NCI-H187 (cell line): ENCODE measurements around the gene CHAF1B.

Experiments used
- DNase-seq, 2 experiments: peaks; one replicate each; lab custom pipeline; 2025; lab: John Stamatoyannopoulos, UW

The CHAF1B gene

GRCh38 chr21:36428761-36429432 is 43.7 kb downstream of the CHAF1B start:
- no peak for DNase-seq

- no peak for DNase-seq
These were observed 44.9 kb downstream of the CHAF1B start for GRCh38 chr21:36429947-36430546.

- DNase-seq, result no peak
These were observed 45.6 kb downstream of the CHAF1B start for GRCh38 chr21:36430841-36431240.

GRCh38 chr21:36431252-36431651 is 46.1 kb downstream of the CHAF1B start:
- DNase-seq, result no peak

GRCh38 chr21:36433059-36433709 is 48.0 kb downstream of the CHAF1B start:
- no peak for DNase-seq

GRCh38 chr21:36434144-36434543 is 49.0 kb downstream of the CHAF1B start:
- DNase-seq, result no peak

- DNase-seq, result no peak
These were observed 51.9 kb downstream of the CHAF1B start for GRCh38 chr21:36436829-36437744.

- no peak for DNase-seq
These were observed 52.5 kb downstream of the CHAF1B start for GRCh38 chr21:36437745-36438128.

GRCh38 chr21:36441715-36442114 is 56.5 kb downstream of the CHAF1B start:
- DNase-seq, result no peak

GRCh38 chr21:36446301-36446700 is 61.1 kb downstream of the CHAF1B start:
- no peak for DNase-seq

- no peak for DNase-seq
These were observed 65.3 kb downstream of the CHAF1B start for GRCh38 chr21:36450511-36450910.

GRCh38 chr21:36451506-36451905 is 66.3 kb downstream of the CHAF1B start:
- no peak for DNase-seq

- no peak for DNase-seq
These were observed 67.2 kb downstream of the CHAF1B start for GRCh38 chr21:36452281-36452825.

- no peak for DNase-seq
These were observed 68.9 kb downstream of the CHAF1B start for GRCh38 chr21:36454093-36454531.

- DNase-seq, result no peak
These were observed 69.5 kb downstream of the CHAF1B start for GRCh38 chr21:36454706-36455105.

- no peak for DNase-seq
These were observed 71.7 kb downstream of the CHAF1B start for GRCh38 chr21:36456729-36457414.

- DNase-seq, result no peak
These were observed 73.9 kb downstream of the CHAF1B start for GRCh38 chr21:36459098-36459497.

GRCh38 chr21:36460866-36461265 is 75.7 kb downstream of the CHAF1B start:
- no peak for DNase-seq

- no peak for DNase-seq
These were observed 76.2 kb downstream of the CHAF1B start for GRCh38 chr21:36461277-36461917.

GRCh38 chr21:36461918-36462486 is 76.8 kb downstream of the CHAF1B start:
- DNase-seq, result no peak

- no peak for DNase-seq
These were observed 78.0 kb downstream of the CHAF1B start for GRCh38 chr21:36463204-36463603.
